Caki2 (cell line): Measurements from ENCODE around the gene ZFYVE28. TPM values are rescaled to one million over a fixed set of nuclear protein-coding genes. Genes with fewer than 3 reads are reported as not detected.
"Not testable (repeated sequence)": the region's sequence is repeated elsewhere in the genome, so short reads cannot be mapped to it uniquely, and the experiment has no call there.

ENCODE experiments used
- DNase-seq: peaks from one replicate; pipeline ENCODE4 v3.0.0-alpha.2; 2015; ENCODE audit warnings: low read depth
- in situ Hi-C: cut with HindIII; loops from 2 replicates; pipeline ENCODE4 v1.10.0; 2016; ENCODE audit warnings: low sequenced_read_pairs, low pct_unique_long_range_greater_than_20kb, mixed read lengths
- total RNA-seq: library from RNA; depleted of rRNA; stranded (reverse); fragments of >200 nt; shearing (Covaris generic); gene quantifications from 2 replicates; pipeline ENCODE4 v1.2.3, GENCODE V29; 2014; ENCODE audit warnings: low replicate concordance

The ZFYVE28 gene
- total RNA-seq, 1 experiment from 2014 or later, result 0.91 TPM

DNA sequence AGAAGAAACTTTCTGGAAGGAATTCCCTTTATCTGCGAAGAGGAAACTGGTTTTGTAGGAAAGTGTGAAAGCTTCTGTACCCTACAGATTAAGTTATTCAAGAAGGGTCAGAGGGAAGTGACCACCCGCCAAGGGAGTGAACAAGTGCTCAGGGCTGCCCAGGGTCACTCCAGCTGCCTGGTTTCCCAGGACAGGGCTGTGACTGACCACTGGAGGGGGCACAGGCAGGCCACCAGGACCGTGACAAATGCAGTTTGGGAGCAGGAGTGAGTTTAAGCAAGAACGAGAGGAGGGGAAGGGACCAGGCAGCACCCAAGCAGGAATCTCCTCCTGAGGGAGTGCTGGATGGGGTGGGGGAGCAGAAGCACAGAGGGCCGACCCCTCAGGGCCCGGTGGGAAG, 34.2 kb downstream of the ZFYVE28 start:
- in situ Hi-C loops, result no loop called here
- no peak for DNase-seq

DNA sequence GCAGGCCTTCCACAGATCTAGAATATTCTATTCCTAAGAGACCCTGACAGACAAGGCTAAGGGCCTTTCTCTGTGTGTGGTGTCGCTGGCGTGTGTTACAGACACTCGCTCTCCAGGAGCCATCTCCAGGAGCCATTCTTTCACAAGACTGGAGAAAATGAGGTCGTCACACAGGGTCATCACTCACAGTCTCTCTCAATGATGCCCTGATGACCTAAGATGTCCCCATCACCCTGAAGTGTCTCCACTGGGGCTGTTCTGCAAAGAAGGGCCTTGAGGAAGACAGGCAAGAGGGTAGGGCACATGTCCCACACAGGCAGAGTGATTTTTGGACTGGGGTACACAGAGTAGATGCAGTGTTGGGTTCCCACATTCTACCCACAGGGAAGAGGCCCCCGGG, 34.7 kb downstream of the ZFYVE28 start:
- in situ Hi-C loops, result no loop called here
- no peak for DNase-seq

DNA sequence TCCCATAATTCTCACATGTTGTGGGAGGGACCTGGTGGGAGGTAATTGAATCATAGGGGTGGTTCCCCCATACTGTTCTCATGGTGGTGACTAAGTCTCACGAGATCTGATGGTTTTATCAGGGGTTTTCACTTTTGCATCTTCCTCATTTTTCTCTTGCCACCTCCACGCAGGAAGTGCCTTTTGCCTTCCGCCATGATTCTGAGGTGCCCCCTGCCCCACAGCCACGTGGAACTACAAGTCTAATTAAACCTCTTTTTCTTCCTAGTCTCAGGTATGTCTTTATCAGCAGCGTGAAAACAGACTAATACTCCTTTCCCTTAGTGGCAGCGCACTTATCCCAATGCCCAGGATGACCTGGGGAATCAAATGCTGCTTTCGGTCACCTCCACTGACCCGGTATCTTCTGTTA, 35.2 kb downstream of the ZFYVE28 start:
- DNase-seq, in situ Hi-C loops: not testable (repeated sequence)

DNA sequence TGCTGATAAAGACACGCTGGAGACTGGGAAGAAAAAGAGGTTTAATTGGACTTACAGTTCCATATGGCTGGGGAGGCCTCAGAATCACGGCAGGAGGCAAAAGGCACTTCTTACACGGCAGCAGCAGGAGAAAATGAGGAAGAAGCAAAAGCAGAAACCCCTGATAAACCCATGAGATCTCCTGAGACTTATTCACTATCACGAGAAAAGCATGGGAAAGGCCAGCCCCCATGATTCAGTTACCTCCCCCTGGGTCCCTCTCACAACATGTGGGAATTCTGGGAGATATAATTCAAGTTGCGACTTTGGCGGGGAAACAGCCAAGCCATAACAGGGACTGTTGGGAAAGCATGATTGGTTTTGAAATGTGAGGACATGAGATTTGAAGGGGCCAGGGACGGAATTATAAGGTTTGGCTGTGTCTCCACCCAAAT, 35.7 kb downstream of the ZFYVE28 start:
- in situ Hi-C loops, DNase-seq: not testable (repeated sequence)

DNA sequence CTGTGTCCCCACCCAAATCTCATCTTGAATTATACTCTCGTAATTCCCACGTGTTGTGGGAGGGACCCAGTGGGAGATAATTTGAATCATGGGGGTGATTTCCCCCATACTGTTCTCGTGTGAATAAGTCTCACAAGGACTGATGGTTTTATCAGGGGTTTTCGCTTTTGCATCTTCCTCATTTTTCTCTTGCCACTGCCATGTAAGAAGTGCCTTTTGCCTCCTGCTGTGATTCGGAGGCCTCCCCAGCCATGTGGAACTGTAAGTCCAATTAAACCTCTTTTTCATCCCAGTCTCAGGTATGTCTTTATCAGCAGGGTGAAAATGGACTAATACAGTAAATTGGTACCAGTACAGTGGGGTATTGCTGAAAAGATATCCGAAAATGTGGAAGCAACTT, 37.9 kb downstream of the ZFYVE28 start:
- in situ Hi-C loops, DNase-seq: not testable (repeated sequence)

DNA sequence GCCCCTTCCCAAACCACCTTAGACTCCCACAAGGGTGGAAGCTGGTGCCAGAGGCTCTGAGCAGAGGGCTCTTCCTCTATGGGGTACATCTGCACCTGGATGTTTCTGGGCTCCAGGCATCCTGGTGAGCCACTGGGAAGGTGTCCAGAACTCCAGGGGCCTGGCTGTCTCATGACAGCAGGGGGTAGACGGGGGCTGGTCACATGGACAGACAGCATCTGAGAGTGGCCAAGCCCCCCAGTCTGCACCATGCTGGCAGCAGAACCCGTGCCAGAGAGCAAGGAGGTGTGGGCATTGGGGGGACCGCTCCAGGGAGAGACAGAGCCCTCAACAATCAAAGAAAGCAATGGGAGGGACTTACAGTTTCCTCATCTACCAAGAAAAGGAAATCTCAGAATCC, 39.5 kb downstream of the ZFYVE28 start:
- in situ Hi-C loops, result no loop called here

DNA sequence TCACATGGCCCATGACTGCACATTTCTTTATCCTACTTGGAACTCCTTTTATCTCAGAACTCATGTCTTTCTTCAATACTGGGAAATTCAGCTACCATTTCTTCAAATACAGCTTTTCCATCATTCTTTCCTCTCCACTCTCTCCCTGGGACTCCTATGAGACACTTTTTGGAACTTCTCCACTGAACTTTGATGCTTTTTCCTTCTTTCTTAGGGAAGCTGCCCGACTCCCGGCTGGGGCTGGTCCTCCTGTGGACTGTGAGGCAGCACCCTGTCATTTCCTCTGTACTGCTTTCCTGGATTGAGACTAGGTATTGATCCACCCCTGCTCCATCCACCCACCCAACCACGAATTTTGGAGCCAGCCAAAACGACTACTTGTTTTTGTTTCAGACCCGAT, 40.0 kb downstream of the ZFYVE28 start:
- in situ Hi-C loops, result no loop called here
- DNase-seq, result no peak

More for the DNA sequence above, 39.5 kb downstream of the ZFYVE28 start:
- DNase-seq, result no peak

DNA sequence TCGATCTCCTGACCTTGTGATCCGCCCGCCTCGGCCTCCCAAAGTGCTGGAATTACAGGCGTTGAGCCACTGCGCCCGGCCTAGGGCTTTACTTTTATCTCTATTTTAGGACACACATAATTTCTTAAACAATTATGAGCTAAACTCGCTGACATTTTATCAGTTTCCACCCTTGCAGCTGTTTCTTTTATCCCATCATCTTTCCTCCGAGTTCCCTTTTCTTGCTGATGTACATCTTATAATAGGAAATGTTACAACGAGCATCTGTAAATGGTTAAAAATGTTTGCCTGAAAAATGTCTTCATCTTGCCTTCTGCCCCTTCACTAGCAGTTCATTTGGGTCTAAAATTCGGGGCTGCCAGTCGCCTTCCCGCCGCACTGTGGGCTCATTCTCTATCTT, 41.2 kb downstream of the ZFYVE28 start:
- DNase-seq, result no peak
- in situ Hi-C loops, result no loop called here

DNA sequence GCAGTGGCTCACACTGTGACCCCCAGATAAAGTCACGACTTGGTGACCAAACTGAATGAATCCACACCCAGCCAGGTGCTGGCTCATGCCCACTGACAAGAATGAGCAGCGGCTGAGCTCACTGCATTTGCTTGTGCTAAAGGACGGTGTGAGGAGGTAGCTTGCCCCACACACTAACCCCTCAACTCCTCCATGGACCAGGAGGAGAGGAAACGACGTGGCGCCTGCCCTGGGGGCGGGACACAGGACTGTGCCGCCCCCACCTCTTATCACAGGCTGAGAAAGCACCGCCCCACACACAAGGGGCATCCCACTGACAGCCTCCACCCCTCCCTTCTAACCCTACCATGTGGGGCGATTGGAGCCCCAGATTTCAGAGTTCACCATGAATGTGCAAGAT, 43.0 kb downstream of the ZFYVE28 start:
- in situ Hi-C loops, result no loop called here

DNA sequence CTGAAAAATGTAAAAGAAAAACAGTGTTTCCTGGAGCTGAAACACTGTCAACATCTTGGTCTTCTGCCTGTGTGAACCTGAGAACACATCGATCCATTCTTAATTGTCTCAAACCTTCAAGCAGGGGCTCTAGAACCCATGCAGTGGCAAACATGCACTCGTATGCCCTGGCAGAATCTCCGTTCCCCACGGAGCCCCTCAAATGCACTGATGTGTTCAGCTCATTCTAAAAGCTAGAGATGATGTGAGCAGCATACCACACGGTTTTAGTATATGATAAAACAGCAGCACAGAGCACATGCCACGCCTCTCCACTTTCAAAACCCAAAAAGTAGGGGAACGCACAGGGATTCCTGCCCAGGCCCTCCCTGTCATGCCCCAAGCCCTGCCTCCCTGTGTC, 44.9 kb downstream of the ZFYVE28 start:
- in situ Hi-C loops, result no loop called here
- no peak for DNase-seq

More for the DNA sequence above, 43.0 kb downstream of the ZFYVE28 start:
- DNase-seq, result no peak

DNA sequence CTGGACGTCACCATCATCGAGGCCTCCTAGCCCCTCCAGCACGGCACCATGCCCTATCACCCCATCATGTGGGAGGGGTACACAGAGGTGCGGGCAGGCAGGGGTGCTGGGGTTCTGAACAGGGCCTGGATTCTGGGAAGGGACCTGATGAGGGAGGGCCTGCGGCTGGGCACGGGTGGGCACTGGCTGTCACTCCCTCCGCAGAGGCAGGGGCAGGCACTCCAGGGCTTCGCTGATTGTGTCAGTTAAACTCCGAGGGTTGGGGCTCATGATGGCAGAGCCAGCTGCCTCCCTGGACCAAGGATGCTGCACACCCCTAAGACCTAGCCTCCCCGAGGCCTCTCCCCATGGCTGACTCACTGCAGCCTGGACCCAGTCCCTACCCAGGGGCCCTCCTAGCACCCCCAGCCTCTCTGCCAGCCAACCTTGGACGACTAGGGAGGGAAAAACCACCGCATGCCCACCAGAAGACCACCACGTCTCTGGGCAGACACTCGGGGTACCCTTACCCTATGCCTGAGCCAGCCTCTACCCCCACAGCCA, 45.9 kb downstream of the ZFYVE28 start:
- in situ Hi-C loops, result no loop called here

DNA sequence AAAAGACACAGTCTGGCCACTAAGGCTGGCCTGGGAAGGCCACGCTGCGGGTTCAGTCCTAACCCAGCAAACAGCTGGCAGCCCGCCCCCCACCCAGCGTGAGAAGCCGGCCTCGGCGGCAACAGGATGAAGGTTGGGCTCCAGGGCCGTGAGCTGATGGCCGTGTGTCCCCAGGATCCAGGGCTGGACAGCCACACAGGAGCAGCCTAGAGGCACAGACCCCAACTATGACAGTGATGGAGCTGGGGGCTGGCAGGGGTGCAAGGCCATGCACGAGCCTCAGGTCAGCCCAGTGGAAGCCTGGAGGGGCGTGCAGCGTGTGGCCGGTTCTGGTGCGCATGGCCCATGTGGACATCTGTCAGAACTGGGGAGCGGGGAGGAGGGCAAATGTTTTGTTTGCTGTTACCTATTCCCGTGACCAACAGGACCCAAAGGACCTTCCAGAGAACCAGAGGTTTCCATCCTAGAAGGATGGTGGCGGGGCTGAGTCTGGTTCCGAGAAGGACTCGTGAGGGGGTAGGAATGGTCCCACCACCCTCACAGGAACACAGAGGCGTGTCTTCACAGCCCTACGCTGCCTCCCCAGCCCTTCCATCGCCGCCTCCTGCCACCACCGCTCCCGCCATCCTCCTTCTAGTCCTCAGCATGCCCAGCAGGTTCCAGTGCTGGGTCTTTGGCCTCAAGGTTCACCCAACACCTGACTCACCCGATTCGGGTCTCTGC, 46.5 kb downstream of the ZFYVE28 start:
- DNase-seq, result no peak
- in situ Hi-C loops, result no loop called here

More for the DNA sequence above, 45.9 kb downstream of the ZFYVE28 start:
- no peak for DNase-seq

DNA sequence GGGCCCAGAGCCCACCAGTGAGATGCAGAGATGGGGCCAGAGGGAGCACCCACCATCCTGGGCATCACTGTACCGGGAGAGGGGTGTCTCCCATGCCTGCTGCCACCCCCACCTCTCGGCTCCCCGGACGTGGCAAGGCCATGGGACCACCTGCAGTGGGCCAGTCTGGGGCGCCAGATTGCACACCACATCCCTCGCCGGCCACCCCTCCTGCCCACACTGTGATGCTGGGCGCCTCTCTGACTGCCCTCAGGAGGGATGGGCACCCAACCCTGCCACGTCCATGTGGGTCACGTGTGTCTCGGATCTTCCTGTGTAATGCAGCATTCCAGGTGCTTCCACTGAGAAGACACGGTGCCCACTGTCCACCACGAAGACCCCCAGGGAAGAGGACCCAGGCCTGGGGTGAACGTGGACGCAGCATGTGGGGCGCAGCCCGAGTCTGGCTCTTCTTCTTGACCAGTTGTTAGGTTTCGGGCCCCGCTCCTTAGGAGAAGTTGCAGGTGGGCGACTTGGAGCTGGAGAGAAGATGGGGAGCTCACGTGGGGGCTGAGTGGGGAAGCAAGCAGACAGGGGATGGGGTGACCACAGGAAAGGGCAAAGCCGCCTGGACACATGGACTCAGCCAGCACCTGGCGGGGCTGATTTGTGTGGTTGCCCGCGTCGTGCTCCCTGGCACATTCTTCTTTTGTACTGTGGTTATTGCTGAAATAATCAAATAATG, 47.7 kb downstream of the ZFYVE28 start:
- DNase-seq, result no peak
- in situ Hi-C loops, result no loop called here

DNA sequence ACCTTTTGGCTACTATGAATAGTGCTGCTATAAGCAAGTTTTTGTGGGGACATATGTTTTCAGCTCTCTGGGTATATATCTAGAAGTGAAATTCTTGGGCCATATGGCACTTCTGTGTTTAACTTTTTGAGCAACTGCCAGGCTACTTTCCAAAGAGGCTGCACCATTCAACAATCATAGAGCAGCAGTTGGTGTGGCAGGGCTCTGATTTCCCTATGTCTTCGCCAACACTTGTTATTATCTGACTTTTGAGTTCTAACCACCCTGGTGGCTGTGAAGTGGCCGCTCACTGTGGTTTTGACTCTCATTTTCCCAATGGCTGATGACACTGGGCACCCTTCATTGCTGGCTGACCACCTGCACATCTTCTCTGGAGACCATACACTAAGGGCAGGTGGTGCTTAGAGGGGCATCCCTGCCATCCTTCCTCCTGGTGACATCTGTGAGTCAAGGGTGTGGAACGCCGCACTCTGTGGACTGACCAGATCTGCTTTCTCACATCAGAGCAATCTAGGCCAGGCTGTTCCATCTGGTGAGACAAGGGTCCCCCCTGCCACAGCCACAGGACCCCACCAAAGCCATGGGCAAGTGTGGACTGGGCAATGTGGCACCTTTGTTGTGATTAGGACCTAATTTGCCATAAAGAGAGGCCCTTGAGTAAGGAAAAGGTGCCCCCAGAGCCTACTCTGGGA, 49.6 kb downstream of the ZFYVE28 start:
- no peak for DNase-seq
- in situ Hi-C loops, result no loop called here

DNA sequence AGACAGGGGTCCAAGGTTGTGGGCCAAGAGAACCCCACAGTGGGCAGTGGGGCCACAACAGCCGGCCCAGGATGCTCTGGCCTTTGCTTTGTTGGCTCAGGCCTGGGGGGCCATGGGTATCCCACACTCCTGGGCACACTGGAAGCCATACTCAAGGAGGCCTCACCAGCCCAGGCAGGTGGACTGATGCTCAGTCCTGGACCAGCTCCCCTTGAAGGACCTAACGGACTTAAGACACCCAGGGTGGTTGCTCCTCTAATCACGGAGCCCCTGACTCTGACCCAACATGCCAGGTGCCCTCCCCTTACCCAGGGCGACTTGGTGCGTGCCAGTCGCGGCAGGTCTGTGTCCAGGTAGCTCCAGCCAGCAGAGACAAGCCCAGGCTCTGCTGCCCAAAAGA, 50.8 kb downstream of the ZFYVE28 start:
- no peak for DNase-seq
- in situ Hi-C loops, result no loop called here

DNA sequence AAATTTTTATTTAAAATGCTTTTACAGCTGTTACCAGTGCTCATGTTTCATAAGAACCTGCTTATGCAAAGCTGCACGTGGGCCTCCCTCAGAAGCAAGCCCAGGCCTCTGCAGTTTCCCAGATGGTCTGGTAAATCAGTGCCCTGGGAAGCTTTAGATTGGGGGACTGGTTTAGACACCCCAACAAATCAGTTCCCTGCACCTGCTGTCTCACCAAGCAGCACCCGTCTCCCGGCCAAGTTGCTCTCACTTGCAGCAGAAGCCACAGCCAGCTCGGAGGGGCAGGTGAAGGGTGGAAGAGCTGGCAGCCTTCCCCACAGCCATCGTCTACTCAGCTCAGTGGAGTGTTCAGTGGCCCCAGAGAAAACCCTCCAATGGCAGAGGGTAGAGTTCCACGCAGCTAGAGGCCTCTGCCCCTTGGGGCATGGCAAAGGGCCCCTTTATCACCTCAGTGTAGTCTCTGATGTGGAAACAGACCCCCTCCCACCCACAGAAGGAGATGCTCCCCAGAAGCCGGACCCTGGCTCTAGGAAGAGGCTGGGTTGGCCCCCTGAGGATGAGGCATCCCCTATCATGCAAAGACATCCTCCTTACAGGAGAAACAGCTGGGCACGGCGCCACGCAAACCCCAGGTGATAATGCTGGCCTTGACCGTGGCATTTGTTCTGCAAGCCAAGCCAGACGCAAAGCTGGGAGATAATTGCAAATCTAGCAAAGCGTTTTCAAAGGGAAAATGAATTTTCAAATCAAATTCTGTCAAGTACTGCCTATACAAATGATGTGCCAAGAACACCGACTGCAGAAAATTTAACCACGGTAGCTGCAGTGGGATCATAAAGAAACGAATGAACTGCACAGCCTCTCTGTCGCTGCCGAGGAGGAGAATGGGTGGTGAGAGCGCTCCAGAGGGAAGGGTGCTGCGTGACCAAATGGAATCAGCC, 51.9 kb downstream of the ZFYVE28 start:
- no peak for DNase-seq
- in situ Hi-C loops, result no loop called here

DNA sequence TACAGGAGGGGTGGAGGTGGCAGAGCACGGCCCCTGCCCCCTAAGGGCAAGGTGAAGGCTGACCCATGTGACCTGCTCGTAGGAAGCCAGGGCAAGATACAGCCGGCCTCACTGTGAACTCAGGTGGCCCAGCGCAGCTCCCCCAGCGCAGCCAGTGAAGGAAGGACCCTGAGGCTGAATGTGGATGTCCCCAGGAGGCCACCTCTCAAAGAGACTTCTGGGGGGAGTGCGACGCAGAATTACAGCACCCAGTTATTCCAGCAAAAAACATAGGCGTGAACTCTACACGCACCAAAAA, 52.6 kb downstream of the ZFYVE28 start:
- in situ Hi-C loops, result no loop called here
- DNase-seq, result no peak
